ENCODE measurements around the gene OR14J1.
"Not testable (repeated sequence)": the region's sequence is repeated elsewhere in the genome, so short reads cannot be mapped to it uniquely, and the experiment has no call there.

Gene OR14J1

DNA sequence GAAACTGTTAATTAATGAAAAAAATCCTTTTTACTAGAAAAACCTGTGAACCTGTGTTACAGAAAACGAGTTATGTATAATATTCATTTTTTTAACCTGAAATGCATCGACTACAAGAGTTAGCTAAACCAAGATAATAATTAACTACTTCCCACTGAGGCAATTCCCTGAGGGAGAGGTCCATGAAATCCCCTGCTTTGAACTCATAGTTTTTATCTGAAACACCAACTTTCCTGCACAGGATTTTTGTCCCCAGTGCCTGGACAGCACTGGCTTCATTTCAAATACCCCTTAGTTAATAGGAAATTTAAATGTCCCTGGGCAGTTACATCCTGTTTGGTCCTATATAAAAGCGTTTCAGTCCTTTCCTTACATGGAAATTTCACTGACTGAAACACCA is at the start of gene OR14J1:
OR14J1 (plus strand) TSS at position 386 of the 400 bp plus-strand sequence. CDS start 4,989 bp downstream, outside the sequence.
- DNase-seq, result no peak

GRCh38 chr6:29251736-29252135 is 49.8 kb upstream of the OR14J1 start:
- no peak for DNase-seq

GRCh38 chr6:29255530-29255929 is 46.0 kb upstream of the OR14J1 start:
- no peak for DNase-seq

DNA sequence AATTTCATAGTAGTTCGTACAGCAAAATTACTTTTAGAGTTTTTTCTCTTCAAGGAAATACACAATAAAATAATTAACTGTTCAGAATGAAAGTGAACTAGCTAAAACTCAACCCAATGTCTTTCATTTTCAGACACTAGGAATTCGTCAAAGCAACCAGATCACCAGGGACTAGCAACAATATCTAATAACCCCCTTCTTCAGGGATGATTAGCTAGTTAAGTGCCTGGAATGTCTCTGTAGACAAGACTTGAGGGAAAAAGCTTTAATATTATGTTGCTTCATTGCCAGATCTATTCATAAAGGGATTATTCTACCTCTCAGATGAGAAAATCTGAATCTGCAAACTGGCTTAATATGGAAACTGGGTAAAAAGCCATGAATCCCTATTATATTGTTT is 41.8 kb upstream of the OR14J1 start:
- no peak for DNase-seq

GRCh38 chr6:29263001-29263400 is 38.5 kb upstream of the OR14J1 start:
- no peak for DNase-seq

DNA sequence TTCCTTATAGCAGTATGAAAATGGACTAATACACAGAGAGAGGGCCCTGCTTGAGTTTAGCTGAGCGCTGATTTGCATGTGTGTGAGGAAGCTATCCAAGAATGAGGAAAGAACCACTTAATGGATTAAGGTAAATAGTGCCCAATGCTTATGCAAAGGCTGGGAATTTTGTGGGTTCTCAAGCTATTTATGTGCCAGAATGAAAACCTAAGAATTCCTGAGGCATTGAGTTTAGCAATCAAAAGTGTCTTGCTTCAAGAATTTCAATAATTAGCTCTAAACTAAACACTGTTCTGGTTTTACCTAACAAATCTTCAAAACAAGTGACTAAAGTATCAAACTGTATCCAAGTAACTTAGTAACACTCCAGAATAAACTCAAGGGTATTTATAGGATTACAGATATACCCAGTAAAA is 7.0 kb upstream of the OR14J1 start:
- DNase-seq, result no peak

GRCh38 chr6:29295181-29295585 is 6.3 kb upstream of the OR14J1 start:
- no peak for DNase-seq

- DNase-seq, result no peak
Measured at GRCh38 chr6:29295623-29296022, 5.9 kb upstream of the OR14J1 start.

DNA sequence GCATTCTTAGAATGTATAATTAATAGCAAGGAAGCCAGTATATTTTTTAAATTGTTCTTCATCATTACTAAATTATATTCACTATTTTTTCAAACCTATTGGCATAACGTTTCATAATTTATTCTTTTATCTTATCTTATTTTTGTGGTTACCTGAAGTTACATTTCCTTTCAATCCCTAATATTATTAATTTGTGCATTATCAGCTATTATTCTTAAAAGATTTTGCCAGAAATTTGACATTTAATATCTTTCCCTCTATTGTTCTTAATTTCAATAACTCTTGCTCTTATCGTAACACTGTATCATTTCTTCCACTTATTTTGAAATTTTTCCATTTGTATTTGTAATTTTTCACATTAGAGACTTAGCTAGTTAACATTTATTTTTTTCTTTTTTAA is 18.4 kb downstream of the OR14J1 start:
- no peak for DNase-seq

- DNase-seq, result not testable (repeated sequence)
Measured at GRCh38 chr6:29323332-29323731, 21.8 kb downstream of the OR14J1 start.

- no peak for DNase-seq
Measured at GRCh38 chr6:29325777-29326176, 24.3 kb downstream of the OR14J1 start.

DNA sequence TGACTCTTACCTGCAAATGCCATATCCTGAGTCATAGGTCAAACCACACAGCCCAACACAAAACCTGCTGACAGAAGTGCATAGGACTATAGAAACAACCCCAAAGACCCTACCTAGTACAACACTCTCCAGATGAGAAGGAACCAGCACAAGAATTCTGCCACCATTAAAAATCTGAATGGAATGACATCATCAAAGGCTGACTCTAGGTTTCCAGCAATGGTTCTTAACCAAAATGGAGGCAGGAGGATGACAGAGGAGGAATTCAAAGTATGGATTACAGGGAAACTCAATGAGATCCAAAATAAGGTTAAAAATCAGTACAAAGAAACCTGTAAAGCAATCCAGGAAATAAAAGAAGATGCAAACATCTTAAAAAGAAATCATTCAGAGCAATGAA is 31.2 kb downstream of the OR14J1 start:
- no peak for DNase-seq

GRCh38 chr6:29336269-29336668 is 34.8 kb downstream of the OR14J1 start:
- DNase-seq, result no peak

DNA sequence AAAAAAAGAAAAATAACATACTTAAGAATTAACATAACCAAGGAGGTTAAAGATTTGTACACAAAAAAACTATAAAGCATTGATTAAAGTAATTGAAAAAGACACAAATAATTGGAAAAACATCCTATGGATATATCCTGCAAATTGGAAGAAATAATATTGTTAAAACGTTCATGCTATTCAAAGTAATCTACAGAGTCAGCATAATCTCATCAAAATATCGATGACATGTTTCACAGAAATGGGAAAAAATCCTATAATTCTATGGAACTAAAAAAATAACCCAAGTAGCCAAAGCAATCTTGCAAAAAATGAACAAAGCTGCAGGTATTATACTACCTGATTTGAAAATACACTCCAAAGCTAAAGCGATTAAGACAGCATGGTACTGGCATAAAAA is 43.9 kb downstream of the OR14J1 start:
- DNase-seq, result no peak

- not testable (repeated sequence) for DNase-seq
Measured at GRCh38 chr6:29349348-29349747, 47.8 kb downstream of the OR14J1 start.

- no peak for DNase-seq
Measured at GRCh38 chr6:29354980-29355379, 53.5 kb downstream of the OR14J1 start.

GRCh38 chr6:29355603-29356002 is 54.1 kb downstream of the OR14J1 start:
- no peak for DNase-seq
